Fibroblast of mammary gland (primary cell): ENCODE measurements around the gene TSEN2.
"Not testable (repeated sequence)": the region's sequence is repeated elsewhere in the genome, so short reads cannot be mapped to it uniquely, and the experiment has no call there.

Source experiments
- DNase-seq: peaks from one replicate; pipeline ENCODE4 v3.0.0-alpha.2; 2010; ENCODE audit warnings: low read depth
- H3K4me3 ChIP-seq: 2 replicates; pipeline ENCODE4 v1.5.1; 2011; ENCODE audit warnings: low read depth, mild to moderate bottlenecking, low read length, moderate library complexity; ENCODE audit not compliant: control insufficient read depth
- CTCF ChIP-seq: conservative IDR thresholded peaks from 2 replicates; pipeline ENCODE4 v1.5.1; 2011; ENCODE audit warnings: low read depth, low read length, inconsistent platforms; ENCODE audit not compliant: control insufficient read depth, insufficient read depth

The TSEN2 gene

GRCh38 chr3:12521010-12521409, 36.7 kb downstream of the TSEN2 start:
- no peak for DNase-seq
- TF ChIP-seq CTCF, result no peak
- H3K4me3 ChIP-seq, result no peak overlapping the region

- no peak for TF ChIP-seq CTCF
- DNase-seq, result no peak
- no peak overlapping the region for H3K4me3 ChIP-seq
Measured at GRCh38 chr3:12522721-12523120, 38.4 kb downstream of the TSEN2 start.

GRCh38 chr3:12527757-12528143, 43.5 kb downstream of the TSEN2 start:
- no peak for DNase-seq
- no peak for TF ChIP-seq CTCF
- no peak overlapping the region for H3K4me3 ChIP-seq

GRCh38 chr3:12532182-12532581, 47.9 kb downstream of the TSEN2 start:
- no peak for DNase-seq
- H3K4me3 ChIP-seq, result no peak overlapping the region
- TF ChIP-seq CTCF, result no peak

- TF ChIP-seq CTCF, result peak; percentile 22
- peak; percentile 20 for DNase-seq
- no peak overlapping the region for H3K4me3 ChIP-seq
Measured at GRCh38 chr3:12536423-12536822, 52.1 kb downstream of the TSEN2 start.

- TF ChIP-seq CTCF, result no peak
- no peak overlapping the region for H3K4me3 ChIP-seq
- no peak for DNase-seq
Measured at GRCh38 chr3:12541625-12542024, 57.3 kb downstream of the TSEN2 start.

- H3K4me3 ChIP-seq, DNase-seq: not testable (repeated sequence)
Measured at GRCh38 chr3:12543497-12543896, 59.2 kb downstream of the TSEN2 start.
